ENCODE results near the gene WHRN. TPM values are rescaled to one million over a fixed set of nuclear protein-coding genes. Genes with fewer than 3 reads are reported as not detected.
A peak's percentile ranks its signal among the peaks of the same experiment; 100 is the strongest.

WHRN gene
- total RNA-seq, 2 experiments from 2014 or later: 19.9 to 20.5 TPM

- ChIA-PET POLR2A (no interaction called here), CTCF (no interaction called here)
- Histone ChIP-seq H3K9me3 (ENCODE audit: control insufficient read depth in 1 of 2, insufficient read depth in 1 of 2, low read length in 2 of 2) (no peaks in the 10 kb centered on the region), H3K36me3 (ENCODE audit: insufficient read depth, low read length) (no peaks in the 10 kb centered on the region), H3K27me3 (ENCODE audit: control insufficient read depth in 1 of 2, insufficient read depth in 2 of 2, low read length in 2 of 2) (no peaks in the 10 kb centered on the region), H3K4me3 (ENCODE audit: low read length) (no peak overlapping the region), H3K4me1 (ENCODE audit: insufficient read depth, low read length) (peaks cover 24% of the 10 kb centered on the region), H3K27ac (ENCODE audit: low read depth in 1 of 2, low read length in 2 of 2) (no peak overlapping the region)
- no peak for DNase-seq
- TF ChIP-seq CTCF (IDR thresholded peaks at IDR 0.05): no peak
- Mint-ChIP-seq H3K27me3 (no peaks in the 10 kb centered on the region), H3K4me3 (no peak overlapping the region), H3K4me1 (ENCODE audit: low read depth) (peaks cover 32% of the 10 kb centered on the region), H3K36me3 (ENCODE audit: low read depth) (no peaks in the 10 kb centered on the region), H3K27ac (no peak overlapping the region), H3K9me3 (peaks cover 4% of the 10 kb centered on the region)
- ATAC-seq (ENCODE audit: poor library complexity): no peak
- intact Hi-C loops (cut with DNase I, micrococcal nuclease): no loop called here
Observed at GRCh38 chr9:114454652-114455051, 50.6 kb downstream of the WHRN start.

GRCh38 chr9:114452219-114453165, 52.8 kb downstream of the WHRN start:
- TF ChIP-seq CTCF (IDR thresholded peaks at IDR 0.05): no peak
- Mint-ChIP-seq H3K36me3 (ENCODE audit: low read depth) (no peaks in the 10 kb centered on the region), H3K9me3 (peaks cover 4% of the 10 kb centered on the region), H3K27me3 (no peaks in the 10 kb centered on the region), H3K27ac (peak overlapping the region; percentile 82), H3K4me3 (peak overlapping the region; percentile 62), H3K4me1 (ENCODE audit: low read depth) (peaks cover 32% of the 10 kb centered on the region)
- Histone ChIP-seq H3K4me3 (ENCODE audit: low read length) (no peak overlapping the region), H3K36me3 (ENCODE audit: insufficient read depth, low read length) (no peaks in the 10 kb centered on the region), H3K9me3 (ENCODE audit: control insufficient read depth in 1 of 2, insufficient read depth in 1 of 2, low read length in 2 of 2) (no peaks in the 10 kb centered on the region), H3K4me1 (ENCODE audit: insufficient read depth, low read length) (peaks cover 24% of the 10 kb centered on the region), H3K27ac (ENCODE audit: low read depth in 1 of 2, low read length in 2 of 2) (peak overlapping the region in 1 of 2 donors; percentile 46), H3K27me3 (ENCODE audit: control insufficient read depth in 1 of 2, insufficient read depth in 2 of 2, low read length in 2 of 2) (no peaks in the 10 kb centered on the region)
- DNase-seq: peak in 9 of 14 experiments; percentile 18 to 56 (median 44)
- peak; percentile 47 for ATAC-seq (ENCODE audit: poor library complexity)
- intact Hi-C loops (cut with DNase I, micrococcal nuclease): no loop called here
- ChIA-PET CTCF (interaction anchor here (1.6 to 1.8 kb wide), 2 partner anchors 201 kb away, joined by 4 to 5 read pairs; no protein-coding TSS in a partner anchor), POLR2A (interaction anchor here (0.5 to 1.4 kb wide), 4 partner anchors 11 to 201 kb away, joined by 3 to 6 read pairs (median 4); partner anchors contain the start of gene ATP6V1G1)

GRCh38 chr9:114451707-114452031, 53.6 kb downstream of the WHRN start:
- Mint-ChIP-seq H3K27ac (peak overlapping the region; percentile 82), H3K27me3 (no peaks in the 10 kb centered on the region), H3K36me3 (ENCODE audit: low read depth) (no peaks in the 10 kb centered on the region), H3K9me3 (peaks cover 4% of the 10 kb centered on the region), H3K4me3 (peak overlapping the region; percentile 23), H3K4me1 (ENCODE audit: low read depth) (peaks cover 32% of the 10 kb centered on the region)
- ChIA-PET CTCF (interaction anchor here (1.4 to 1.8 kb wide), 2 partner anchors 56 to 202 kb away, joined by 4 to 5 read pairs; no protein-coding TSS in a partner anchor), POLR2A (interaction anchor here (1.4 kb wide), 1 partner anchor 136 kb away, joined by 6 read pairs; the partner anchor contains the start of gene ATP6V1G1)
- no peak for TF ChIP-seq CTCF (IDR thresholded peaks at IDR 0.05)
- intact Hi-C loops (cut with DNase I, micrococcal nuclease): no loop called here
- H3K4me1 ChIP-seq (ENCODE audit: insufficient read depth, low read length): peaks cover 24% of the 10 kb centered on the region
- no peaks in the 10 kb centered on the region for H3K9me3 ChIP-seq (ENCODE audit: control insufficient read depth in 1 of 2, insufficient read depth in 1 of 2, low read length in 2 of 2)
- DNase-seq (no peak), ATAC-seq (ENCODE audit: poor library complexity) (no peak)
- no peak overlapping the region for H3K4me3 ChIP-seq (ENCODE audit: low read length)
- peak overlapping the region in 1 of 2 donors; percentile 2 for H3K27ac ChIP-seq (ENCODE audit: low read depth in 1 of 2, low read length in 2 of 2)
- no peaks in the 10 kb centered on the region for H3K27me3 ChIP-seq (ENCODE audit: control insufficient read depth in 1 of 2, insufficient read depth in 2 of 2, low read length in 2 of 2)
- no peaks in the 10 kb centered on the region for H3K36me3 ChIP-seq (ENCODE audit: insufficient read depth, low read length)
